Measurements from ENCODE around the gene CCNF. TPM values are rescaled to one million over a fixed set of nuclear protein-coding genes. Genes with fewer than 3 reads are reported as not detected.

The CCNF gene, protein sequence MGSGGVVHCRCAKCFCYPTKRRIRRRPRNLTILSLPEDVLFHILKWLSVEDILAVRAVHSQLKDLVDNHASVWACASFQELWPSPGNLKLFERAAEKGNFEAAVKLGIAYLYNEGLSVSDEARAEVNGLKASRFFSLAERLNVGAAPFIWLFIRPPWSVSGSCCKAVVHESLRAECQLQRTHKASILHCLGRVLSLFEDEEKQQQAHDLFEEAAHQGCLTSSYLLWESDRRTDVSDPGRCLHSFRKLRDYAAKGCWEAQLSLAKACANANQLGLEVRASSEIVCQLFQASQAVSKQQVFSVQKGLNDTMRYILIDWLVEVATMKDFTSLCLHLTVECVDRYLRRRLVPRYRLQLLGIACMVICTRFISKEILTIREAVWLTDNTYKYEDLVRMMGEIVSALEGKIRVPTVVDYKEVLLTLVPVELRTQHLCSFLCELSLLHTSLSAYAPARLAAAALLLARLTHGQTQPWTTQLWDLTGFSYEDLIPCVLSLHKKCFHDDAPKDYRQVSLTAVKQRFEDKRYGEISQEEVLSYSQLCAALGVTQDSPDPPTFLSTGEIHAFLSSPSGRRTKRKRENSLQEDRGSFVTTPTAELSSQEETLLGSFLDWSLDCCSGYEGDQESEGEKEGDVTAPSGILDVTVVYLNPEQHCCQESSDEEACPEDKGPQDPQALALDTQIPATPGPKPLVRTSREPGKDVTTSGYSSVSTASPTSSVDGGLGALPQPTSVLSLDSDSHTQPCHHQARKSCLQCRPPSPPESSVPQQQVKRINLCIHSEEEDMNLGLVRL
- total RNA-seq, result 10 to 100 TPM in 1 of 2 donors, 1 to 10 TPM in 1; 1.8 to 46.3 TPM
- polyA plus RNA-seq, result 1 to 10 TPM in 1 of 2 donors, under 1 TPM in 1; 0.88 to 1.8 TPM

DNA sequence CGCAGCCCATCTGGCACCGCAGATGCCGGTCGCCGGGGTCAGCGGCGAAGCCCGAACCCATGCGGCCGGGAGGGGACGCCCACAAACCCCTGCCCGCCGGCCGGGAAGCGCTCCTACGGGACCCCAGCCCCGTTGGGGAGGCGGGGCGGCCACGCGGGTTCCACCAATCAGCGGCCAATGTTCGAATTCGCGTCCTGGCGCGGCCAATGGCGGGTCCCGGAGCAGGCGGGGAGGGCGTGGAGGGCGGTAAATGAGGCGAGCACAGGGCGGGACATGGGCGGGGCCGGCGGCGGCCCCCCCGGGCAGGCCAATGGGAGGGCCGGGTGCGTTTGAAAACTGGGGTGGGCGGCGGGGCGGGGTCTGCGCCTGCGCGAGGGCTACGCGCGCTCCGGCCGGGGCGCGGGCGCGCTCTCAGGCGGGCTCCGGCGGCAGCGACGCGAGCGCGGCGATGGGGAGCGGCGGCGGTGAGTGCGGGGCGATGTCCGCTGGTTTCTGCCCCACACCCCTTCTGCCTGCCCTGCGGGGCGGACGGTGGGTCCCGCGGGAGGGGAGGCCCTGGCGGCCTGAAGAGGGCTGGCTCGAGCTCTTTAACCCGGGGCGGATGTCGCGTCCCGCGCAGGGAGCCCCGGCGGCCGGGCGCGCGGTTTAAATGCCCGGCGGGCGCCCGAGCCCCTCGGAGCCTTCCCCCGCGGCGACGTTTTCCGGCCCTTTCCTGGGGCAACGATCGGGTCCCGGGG lies at the start of gene CCNF:
Gene CCNF (plus strand): TSS at position 414 of the 737 bp plus-strand sequence. CDS start 35 bp downstream, at position 449.
- peak; percentile 98 for DNase-seq (ENCODE audit: low spot score)
- Histone ChIP-seq H3K36me3 (ENCODE audit: control insufficient read depth in 4 of 4, insufficient read depth in 3 of 4, low read depth in 1 of 4, low read length in 3 of 4) (no peaks in the 10 kb centered on the region), H3K9ac (ENCODE audit: low read depth in 1 of 2, low read length in 2 of 2) (peak within 1 kb of the TSS in 1 of 2 donors; percentile 43), H3K27me3 (ENCODE audit: control insufficient read depth in 4 of 4, insufficient read depth in 4 of 4, low read length in 3 of 4) (no peaks in the 10 kb centered on the region), H3K4me3 (ENCODE audit: low read depth in 1 of 3, low read length in 3 of 3) (peak within 1 kb of the TSS; percentile 27 to 80 (median 67)), H3K27ac (ENCODE audit: low read depth in 1 of 2, low read length in 2 of 2) (no peak within 1 kb of the TSS), H3K9me3 (ENCODE audit: control insufficient read depth in 4 of 4, low read length in 3 of 4) (no peaks in the 10 kb centered on the region), H3K4me1 (ENCODE audit: control insufficient read depth in 4 of 4, insufficient read depth in 4 of 4, low read length in 3 of 4) (peaks cover 3 to 19% (median 9%) of the 10 kb centered on the region in 4 donors)
- under 1% methylated on average over 103 of the region's 103 CpGs for WGBS
- TF ChIP-seq SP1 (IDR thresholded peaks at IDR 0.05) (peak; percentile 71), RAD21 (IDR thresholded peaks at IDR 0.05) (peak in 1 of 2 donors; percentile 14), JUND (IDR thresholded peaks at IDR 0.05) (no peak)
- TF ChIP-seq, protein P1, sequence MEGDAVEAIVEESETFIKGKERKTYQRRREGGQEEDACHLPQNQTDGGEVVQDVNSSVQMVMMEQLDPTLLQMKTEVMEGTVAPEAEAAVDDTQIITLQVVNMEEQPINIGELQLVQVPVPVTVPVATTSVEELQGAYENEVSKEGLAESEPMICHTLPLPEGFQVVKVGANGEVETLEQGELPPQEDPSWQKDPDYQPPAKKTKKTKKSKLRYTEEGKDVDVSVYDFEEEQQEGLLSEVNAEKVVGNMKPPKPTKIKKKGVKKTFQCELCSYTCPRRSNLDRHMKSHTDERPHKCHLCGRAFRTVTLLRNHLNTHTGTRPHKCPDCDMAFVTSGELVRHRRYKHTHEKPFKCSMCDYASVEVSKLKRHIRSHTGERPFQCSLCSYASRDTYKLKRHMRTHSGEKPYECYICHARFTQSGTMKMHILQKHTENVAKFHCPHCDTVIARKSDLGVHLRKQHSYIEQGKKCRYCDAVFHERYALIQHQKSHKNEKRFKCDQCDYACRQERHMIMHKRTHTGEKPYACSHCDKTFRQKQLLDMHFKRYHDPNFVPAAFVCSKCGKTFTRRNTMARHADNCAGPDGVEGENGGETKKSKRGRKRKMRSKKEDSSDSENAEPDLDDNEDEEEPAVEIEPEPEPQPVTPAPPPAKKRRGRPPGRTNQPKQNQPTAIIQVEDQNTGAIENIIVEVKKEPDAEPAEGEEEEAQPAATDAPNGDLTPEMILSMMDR (IDR thresholded peaks at IDR 0.05; ENCODE audit: low read depth, low read length, missing input control), result peak; percentile 22

DNA sequence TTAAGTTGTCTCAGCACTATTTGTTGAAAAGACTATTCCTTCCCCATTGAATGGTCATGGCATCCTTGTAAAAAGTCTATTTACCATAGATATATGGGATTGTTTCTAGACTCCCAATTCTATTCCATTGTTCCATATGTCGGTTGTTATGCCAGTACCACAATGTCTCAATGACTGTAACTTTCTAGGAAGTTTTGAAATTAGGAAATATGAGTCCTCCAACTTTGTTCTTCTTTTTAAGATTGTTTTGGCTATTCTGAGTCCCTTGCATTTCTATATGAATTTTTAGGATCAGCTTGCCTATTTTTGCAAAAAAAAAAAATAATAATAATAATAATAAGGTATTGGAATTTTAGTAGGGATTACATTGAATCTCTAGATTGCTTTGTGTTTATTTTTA lies 45.7 kb upstream of the CCNF start:
- Histone ChIP-seq H3K9ac (ENCODE audit: low read depth in 1 of 2, low read length in 2 of 2) (no peak overlapping the region), H3K27ac (ENCODE audit: low read depth in 1 of 2, low read length in 2 of 2) (no peak overlapping the region), H3K4me1 (ENCODE audit: control insufficient read depth in 4 of 4, insufficient read depth in 4 of 4, low read length in 3 of 4) (no peaks in the 10 kb centered on the region), H3K27me3 (ENCODE audit: control insufficient read depth in 4 of 4, insufficient read depth in 4 of 4, low read length in 3 of 4) (no peaks in the 10 kb centered on the region), H3K4me3 (ENCODE audit: low read depth in 1 of 3, low read length in 3 of 3) (no peak overlapping the region), H3K36me3 (ENCODE audit: control insufficient read depth in 4 of 4, insufficient read depth in 3 of 4, low read depth in 1 of 4, low read length in 3 of 4) (no peaks in the 10 kb centered on the region), H3K9me3 (ENCODE audit: control insufficient read depth in 4 of 4, low read length in 3 of 4) (peaks cover 0 to under 1% (median 0%) of the 10 kb centered on the region in 4 donors)
- TF ChIP-seq RAD21 (IDR thresholded peaks at IDR 0.05) (no peak), TAF1 (conservative IDR thresholded peaks at IDR 0.05) (no peak), JUND (IDR thresholded peaks at IDR 0.05) (no peak), YY1 (IDR thresholded peaks at IDR 0.05) (no peak), FOXA2 (IDR thresholded peaks at IDR 0.05) (no peak), RXRA (IDR thresholded peaks at IDR 0.05) (no peak), NR2F2 (IDR thresholded peaks at IDR 0.05) (no peak), HNF4A (conservative IDR thresholded peaks at IDR 0.05) (no peak), EGR1 (IDR thresholded peaks at IDR 0.05; ENCODE audit: low read depth in 2 of 2) (no peak), SP1 (IDR thresholded peaks at IDR 0.05) (no peak), GABPA (IDR thresholded peaks at IDR 0.05 in 1 of 2, conservative IDR thresholded peaks at IDR 0.05 in 1 of 2) (no peak), HNF4G (IDR thresholded peaks at IDR 0.05) (no peak), FOXA1 (IDR thresholded peaks at IDR 0.05) (no peak)
- TF ChIP-seq, protein P2, sequence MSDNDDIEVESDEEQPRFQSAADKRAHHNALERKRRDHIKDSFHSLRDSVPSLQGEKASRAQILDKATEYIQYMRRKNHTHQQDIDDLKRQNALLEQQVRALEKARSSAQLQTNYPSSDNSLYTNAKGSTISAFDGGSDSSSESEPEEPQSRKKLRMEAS (IDR thresholded peaks at IDR 0.05), result no peak
- TF ChIP-seq, protein P3, sequence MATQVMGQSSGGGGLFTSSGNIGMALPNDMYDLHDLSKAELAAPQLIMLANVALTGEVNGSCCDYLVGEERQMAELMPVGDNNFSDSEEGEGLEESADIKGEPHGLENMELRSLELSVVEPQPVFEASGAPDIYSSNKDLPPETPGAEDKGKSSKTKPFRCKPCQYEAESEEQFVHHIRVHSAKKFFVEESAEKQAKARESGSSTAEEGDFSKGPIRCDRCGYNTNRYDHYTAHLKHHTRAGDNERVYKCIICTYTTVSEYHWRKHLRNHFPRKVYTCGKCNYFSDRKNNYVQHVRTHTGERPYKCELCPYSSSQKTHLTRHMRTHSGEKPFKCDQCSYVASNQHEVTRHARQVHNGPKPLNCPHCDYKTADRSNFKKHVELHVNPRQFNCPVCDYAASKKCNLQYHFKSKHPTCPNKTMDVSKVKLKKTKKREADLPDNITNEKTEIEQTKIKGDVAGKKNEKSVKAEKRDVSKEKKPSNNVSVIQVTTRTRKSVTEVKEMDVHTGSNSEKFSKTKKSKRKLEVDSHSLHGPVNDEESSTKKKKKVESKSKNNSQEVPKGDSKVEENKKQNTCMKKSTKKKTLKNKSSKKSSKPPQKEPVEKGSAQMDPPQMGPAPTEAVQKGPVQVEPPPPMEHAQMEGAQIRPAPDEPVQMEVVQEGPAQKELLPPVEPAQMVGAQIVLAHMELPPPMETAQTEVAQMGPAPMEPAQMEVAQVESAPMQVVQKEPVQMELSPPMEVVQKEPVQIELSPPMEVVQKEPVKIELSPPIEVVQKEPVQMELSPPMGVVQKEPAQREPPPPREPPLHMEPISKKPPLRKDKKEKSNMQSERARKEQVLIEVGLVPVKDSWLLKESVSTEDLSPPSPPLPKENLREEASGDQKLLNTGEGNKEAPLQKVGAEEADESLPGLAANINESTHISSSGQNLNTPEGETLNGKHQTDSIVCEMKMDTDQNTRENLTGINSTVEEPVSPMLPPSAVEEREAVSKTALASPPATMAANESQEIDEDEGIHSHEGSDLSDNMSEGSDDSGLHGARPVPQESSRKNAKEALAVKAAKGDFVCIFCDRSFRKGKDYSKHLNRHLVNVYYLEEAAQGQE (IDR thresholded peaks at IDR 0.05), result no peak
- TF ChIP-seq, protein P4, sequence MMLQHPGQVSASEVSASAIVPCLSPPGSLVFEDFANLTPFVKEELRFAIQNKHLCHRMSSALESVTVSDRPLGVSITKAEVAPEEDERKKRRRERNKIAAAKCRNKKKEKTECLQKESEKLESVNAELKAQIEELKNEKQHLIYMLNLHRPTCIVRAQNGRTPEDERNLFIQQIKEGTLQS (IDR thresholded peaks at IDR 0.05), result no peak
- TF ChIP-seq, protein P1 (IDR thresholded peaks at IDR 0.05; ENCODE audit: low read depth, low read length, missing input control), result no peak
- TF ChIP-seq, protein P5, sequence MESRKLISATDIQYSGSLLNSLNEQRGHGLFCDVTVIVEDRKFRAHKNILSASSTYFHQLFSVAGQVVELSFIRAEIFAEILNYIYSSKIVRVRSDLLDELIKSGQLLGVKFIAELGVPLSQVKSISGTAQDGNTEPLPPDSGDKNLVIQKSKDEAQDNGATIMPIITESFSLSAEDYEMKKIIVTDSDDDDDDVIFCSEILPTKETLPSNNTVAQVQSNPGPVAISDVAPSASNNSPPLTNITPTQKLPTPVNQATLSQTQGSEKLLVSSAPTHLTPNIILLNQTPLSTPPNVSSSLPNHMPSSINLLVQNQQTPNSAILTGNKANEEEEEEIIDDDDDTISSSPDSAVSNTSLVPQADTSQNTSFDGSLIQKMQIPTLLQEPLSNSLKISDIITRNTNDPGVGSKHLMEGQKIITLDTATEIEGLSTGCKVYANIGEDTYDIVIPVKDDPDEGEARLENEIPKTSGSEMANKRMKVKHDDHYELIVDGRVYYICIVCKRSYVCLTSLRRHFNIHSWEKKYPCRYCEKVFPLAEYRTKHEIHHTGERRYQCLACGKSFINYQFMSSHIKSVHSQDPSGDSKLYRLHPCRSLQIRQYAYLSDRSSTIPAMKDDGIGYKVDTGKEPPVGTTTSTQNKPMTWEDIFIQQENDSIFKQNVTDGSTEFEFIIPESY (IDR thresholded peaks at IDR 0.05), result no peak
- 84% methylated on average over 1 of the region's 1 CpG for WGBS
- DNase-seq (ENCODE audit: low spot score), result no peak
